Stimulated activated CD4-positive, alpha-beta T cell treated with anti-CD3 and anti-CD28 coated beads, Interleukin-1b, Interleukin-23, amount 100 ng/mL, for 4 hours (primary cell): ENCODE data around the gene PTGR1.
"Not testable (repeated sequence)": the region's sequence is repeated elsewhere in the genome, so short reads cannot be mapped to it uniquely, and the experiment has no call there.

ENCODE experiments used
- DNase-seq, 2 donors: peaks; one replicate each; pipeline ENCODE4 v3.0.0-alpha.2; 2020; ENCODE audit warnings: low read depth in 2 of 2

The PTGR1 gene

GRCh38 chr9:111599092-111599954 lies at the start of gene PTGR1:
Gene PTGR1, minus strand, starts transcription at chr9:111599647. Its CDS starts 2,225 bp downstream, at chr9:111597422.
- peak in 1 of 2 donors; percentile 5 for DNase-seq

DNA sequence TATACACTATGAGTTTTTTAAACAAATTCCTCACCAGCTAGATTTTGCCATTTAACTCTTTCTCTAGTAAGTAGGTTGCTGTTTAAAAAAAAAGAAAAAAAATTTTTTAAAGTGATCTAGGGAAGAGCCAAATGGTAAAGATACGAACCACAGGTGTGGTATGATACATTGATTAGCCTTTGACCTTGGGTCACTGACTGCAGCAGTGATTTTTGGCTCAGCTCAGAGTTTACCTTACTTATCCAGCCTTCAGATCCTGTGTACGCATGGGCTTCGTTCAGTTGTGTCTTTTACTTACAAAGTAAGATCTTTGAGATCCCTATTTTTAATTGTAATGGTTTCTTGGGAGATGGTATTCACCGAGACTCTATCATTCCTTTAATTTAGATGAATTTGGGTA lies 49.6 kb upstream of the PTGR1 start:
- no peak for DNase-seq

GRCh38 chr9:111648066-111648465 lies 48.6 kb upstream of the PTGR1 start:
- DNase-seq = no peak

GRCh38 chr9:111646417-111646816 lies 47.0 kb upstream of the PTGR1 start:
- DNase-seq = no peak

DNA sequence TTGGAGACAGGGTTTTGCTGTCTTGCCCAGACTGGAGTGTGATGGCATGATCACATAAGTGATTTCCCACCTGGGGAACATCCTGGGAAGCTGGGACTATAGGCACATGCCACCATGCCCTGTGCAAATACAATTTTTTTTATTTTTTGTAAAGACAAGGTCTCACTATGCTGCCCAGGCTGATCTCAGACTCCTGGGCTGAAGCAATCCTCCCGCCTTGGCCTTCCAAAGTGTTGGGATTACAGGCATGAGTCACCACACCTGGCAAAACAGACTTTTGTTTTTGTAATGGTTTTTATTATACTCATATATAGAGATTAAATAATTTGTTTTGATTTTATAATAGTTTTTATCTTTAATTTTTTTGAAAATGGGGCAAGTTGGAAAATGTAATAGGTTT lies 46.4 kb upstream of the PTGR1 start:
- no peak for DNase-seq

- DNase-seq = no peak
These were observed 44.8 kb upstream of the PTGR1 start for GRCh38 chr9:111644195-111644772.

GRCh38 chr9:111637421-111637950 lies 38.0 kb upstream of the PTGR1 start:
- no peak for DNase-seq

GRCh38 chr9:111634860-111635259 lies 35.4 kb upstream of the PTGR1 start:
- no peak for DNase-seq

DNA sequence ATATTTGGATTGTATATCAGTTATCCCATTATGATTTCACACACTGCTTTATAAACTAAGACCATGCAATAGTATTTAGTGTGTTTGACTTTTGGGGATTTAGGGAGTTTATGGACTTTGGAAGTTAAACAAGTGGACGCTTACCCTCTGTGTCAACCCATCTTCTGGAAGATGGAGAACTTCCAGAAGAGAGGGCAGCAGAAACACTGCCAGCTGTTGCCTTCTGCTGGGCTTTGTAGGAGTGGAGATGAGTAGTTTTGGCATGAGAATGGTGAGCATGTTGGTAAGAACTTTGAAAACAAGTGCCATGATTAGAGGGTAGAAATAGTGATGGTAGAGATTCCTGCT lies 33.9 kb upstream of the PTGR1 start:
- no peak for DNase-seq

GRCh38 chr9:111632695-111633388 lies 33.4 kb upstream of the PTGR1 start:
- no peak for DNase-seq

DNA sequence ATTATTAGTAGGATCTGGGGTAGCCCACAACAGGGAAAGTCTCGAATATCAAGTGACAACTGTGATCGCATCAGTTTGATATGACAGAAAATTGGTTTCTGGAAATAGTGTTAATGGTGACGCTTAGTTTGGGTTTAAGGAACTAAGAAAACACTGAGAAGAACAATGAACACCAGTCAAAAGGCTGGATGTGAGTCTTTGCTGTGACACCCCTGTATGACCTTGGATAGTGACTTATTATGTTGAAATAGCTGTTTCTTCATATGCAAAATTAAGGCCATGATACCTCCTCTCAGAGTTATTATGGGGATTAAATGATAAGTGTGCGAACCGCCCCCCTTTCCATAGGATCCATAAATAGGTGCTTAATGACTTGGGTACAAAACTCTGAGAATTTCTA lies 32.6 kb upstream of the PTGR1 start:
- no peak for DNase-seq

DNA sequence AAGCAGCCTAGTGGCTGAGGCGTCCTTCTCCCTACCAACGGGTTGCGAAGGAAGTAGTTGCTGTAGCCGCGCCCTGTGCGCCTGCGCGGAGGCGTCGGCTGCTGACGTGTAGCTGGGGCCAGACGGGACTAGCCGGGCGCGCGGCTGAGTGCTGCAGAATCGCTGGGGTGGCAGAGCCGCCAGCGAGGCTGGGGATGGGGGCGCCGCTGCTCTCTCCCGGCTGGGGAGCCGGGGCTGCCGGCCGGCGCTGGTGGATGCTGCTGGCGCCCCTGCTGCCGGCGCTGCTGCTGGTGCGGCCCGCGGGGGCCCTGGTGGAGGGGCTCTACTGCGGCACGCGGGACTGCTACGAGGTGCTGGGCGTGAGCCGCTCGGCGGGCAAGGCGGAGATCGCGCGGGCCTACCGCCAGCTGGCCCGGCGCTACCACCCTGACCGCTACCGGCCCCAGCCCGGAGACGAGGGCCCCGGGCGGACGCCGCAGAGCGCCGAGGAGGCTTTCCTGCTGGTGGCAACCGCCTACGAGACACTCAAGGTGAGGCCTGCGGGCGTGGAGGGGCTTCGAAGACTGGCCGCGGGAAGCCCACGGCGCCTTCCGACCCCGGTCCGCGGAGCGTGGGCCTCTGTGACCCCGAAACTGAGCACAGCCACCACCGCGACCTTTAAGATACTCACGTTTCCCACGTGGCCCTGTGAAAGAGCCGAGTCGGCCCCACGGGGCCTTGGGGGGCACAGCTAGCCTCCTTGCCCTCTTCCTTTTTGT lies 31.9 kb upstream of the PTGR1 start, which contains the start of gene DNAJC25:
Gene DNAJC25 (plus strand): TSS at position 121 of the 758 bp plus-strand sequence. CDS start 74 bp downstream, at position 195.
- DNase-seq = peak; percentile 90 to 93

GRCh38 chr9:111630964-111631213 lies 31.4 kb upstream of the PTGR1 start:
- no peak for DNase-seq

DNA sequence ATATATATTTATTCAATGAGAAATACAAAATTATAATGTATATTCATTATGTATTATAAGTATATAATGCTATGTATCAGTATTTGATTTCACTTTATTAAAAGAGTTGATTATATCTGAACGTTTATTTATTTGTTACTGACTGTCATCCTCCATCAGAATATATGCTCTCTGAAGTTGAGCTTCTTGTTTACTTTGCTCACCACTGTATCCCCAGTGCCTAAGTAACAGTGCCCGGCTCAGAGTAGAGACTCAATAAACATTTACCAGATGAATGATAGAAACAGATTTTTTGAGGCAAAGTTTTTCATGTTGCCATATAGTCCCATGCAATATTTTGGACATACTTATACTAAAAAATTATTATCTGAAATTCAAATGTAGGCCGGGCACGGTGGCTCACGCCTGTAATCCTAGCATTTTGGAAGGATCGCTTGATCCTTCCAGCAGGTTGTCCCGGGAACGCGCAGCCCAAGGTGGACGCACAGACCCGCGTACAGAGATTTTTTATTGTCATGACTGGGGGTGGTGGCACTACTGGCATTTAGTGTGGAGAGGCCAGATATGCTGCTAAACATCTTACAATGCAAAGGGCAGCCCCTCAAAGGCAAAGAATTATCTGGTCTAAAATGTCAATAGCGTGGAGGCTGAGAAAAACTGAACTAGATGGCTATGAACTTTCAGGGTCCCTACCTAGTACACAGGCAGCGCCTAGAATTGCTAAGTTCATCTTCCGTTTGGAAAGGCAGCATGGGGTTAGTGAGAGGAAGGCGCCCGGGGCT lies 30.9 kb upstream of the PTGR1 start:
- no peak for DNase-seq

GRCh38 chr9:111628411-111628810 lies 29.0 kb upstream of the PTGR1 start:
- no peak for DNase-seq

- DNase-seq = no peak
These were observed 28.0 kb upstream of the PTGR1 start for GRCh38 chr9:111627260-111627963.

- DNase-seq = no peak
These were observed 23.2 kb upstream of the PTGR1 start for GRCh38 chr9:111622626-111623025.

- no peak for DNase-seq
These were observed 22.5 kb upstream of the PTGR1 start for GRCh38 chr9:111621895-111622480.

GRCh38 chr9:111617349-111617748 lies 17.9 kb upstream of the PTGR1 start:
- DNase-seq = not testable (repeated sequence)

DNA sequence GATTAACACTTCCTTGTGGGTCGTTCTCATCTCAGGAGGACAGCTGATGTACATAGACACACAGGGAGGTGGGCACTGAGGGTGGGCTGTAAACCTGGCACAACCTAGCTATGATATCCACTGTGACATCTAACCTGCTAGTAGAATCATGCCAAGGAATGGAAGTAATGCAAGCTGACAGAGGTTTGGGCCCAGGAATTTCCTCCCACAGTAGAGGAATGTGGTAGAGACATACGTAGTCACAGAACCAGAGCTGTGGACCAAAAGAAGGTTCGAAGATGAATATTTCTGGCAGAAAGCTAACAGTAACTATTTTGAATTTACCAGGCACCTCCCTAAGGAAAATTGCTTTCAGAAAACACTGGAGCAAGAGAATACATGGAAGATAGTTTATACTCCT lies 16.5 kb upstream of the PTGR1 start:
- no peak for DNase-seq
